Gastrocnemius medialis (tissue), 4 donors: ENCODE measurements around the gene SPTLC2.

Experiments
- POLR2A ChIP-seq, 2 donors: fragments of 450-650 bp; IDR thresholded peaks; one replicate each; pipeline ENCODE4 v1.6.1; 2017; ENCODE audit warnings: antibody characterized with exemption in 2 of 2, mild to moderate bottlenecking in 2 of 2, moderate library complexity in 2 of 2
- TF ChIP-seq, protein P1 (sequence below), 5 experiments: fragments of 450-650 bp in 3 of 5; fragments of 200-600 bp in 2 of 5; sonication (generic) in 2 of 5; IDR thresholded peaks in 4 of 5; conservative IDR thresholded peaks in 1 of 5; 1 replicate in 4 of 5; 2 replicates in 1 of 5; pipeline ENCODE4 v1.5.1; 2016 to 2019; ENCODE audit warnings: antibody characterized with exemption in 5 of 5, mild to moderate bottlenecking in 3 of 5, moderate library complexity in 3 of 5

- TF ChIP-seq, protein P1, sequence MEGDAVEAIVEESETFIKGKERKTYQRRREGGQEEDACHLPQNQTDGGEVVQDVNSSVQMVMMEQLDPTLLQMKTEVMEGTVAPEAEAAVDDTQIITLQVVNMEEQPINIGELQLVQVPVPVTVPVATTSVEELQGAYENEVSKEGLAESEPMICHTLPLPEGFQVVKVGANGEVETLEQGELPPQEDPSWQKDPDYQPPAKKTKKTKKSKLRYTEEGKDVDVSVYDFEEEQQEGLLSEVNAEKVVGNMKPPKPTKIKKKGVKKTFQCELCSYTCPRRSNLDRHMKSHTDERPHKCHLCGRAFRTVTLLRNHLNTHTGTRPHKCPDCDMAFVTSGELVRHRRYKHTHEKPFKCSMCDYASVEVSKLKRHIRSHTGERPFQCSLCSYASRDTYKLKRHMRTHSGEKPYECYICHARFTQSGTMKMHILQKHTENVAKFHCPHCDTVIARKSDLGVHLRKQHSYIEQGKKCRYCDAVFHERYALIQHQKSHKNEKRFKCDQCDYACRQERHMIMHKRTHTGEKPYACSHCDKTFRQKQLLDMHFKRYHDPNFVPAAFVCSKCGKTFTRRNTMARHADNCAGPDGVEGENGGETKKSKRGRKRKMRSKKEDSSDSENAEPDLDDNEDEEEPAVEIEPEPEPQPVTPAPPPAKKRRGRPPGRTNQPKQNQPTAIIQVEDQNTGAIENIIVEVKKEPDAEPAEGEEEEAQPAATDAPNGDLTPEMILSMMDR (IDR thresholded peaks at IDR 0.05 in 4 of 5, conservative IDR thresholded peaks at IDR 0.05 in 1 of 5) = no peak
- no peak for TF ChIP-seq POLR2A (IDR thresholded peaks at IDR 0.05)
Observed at GRCh38 chr14:77523109-77523508, 93.3 kb downstream of the SPTLC2 start.
